NCI-H748 (cell line): Measurements from ENCODE around the gene ADH1C.
"Not testable (repeated sequence)": the region's sequence is repeated elsewhere in the genome, so short reads cannot be mapped to it uniquely, and the experiment has no call there.

Experiments used
- DNase-seq: peaks from one replicate; lab custom pipeline; 2025; ENCODE audit not compliant: unreplicated experiment; lab: John Stamatoyannopoulos, UW

The ADH1C gene

GRCh38 chr4:99359480-99360204, 7.1 kb upstream of the ADH1C start:
- no peak for DNase-seq

- DNase-seq: no peak
These were observed 5.4 kb upstream of the ADH1C start for GRCh38 chr4:99357948-99358347.

- no peak for DNase-seq
These were observed 4.4 kb upstream of the ADH1C start for GRCh38 chr4:99356992-99357391.

- DNase-seq: not testable (repeated sequence)
These were observed 3.6 kb upstream of the ADH1C start for GRCh38 chr4:99356149-99356548.

- no peak for DNase-seq
These were observed 1.1 kb downstream of the ADH1C start for GRCh38 chr4:99351487-99351886.

GRCh38 chr4:99349338-99349737, 3.2 kb downstream of the ADH1C start:
- DNase-seq: no peak

- DNase-seq: not testable (repeated sequence)
These were observed 9.9 kb downstream of the ADH1C start for GRCh38 chr4:99342624-99343023.

- DNase-seq: no peak
These were observed 11.1 kb downstream of the ADH1C start for GRCh38 chr4:99341426-99341825.

- DNase-seq: no peak
These were observed 13.4 kb downstream of the ADH1C start for GRCh38 chr4:99339172-99339571.

- DNase-seq: no peak
These were observed 16.0 kb downstream of the ADH1C start for GRCh38 chr4:99336553-99336952.

GRCh38 chr4:99334880-99335279, 17.7 kb downstream of the ADH1C start:
- no peak for DNase-seq

GRCh38 chr4:99330648-99331047, 21.9 kb downstream of the ADH1C start:
- DNase-seq: no peak

- DNase-seq: no peak
These were observed 22.7 kb downstream of the ADH1C start for GRCh38 chr4:99329876-99330275.

- no peak for DNase-seq
These were observed 27.6 kb downstream of the ADH1C start for GRCh38 chr4:99324979-99325378.

- DNase-seq: no peak
These were observed 28.2 kb downstream of the ADH1C start for GRCh38 chr4:99324361-99324760.

- DNase-seq: no peak
These were observed 28.8 kb downstream of the ADH1C start for GRCh38 chr4:99323756-99324155.

- DNase-seq: no peak
These were observed 31.0 kb downstream of the ADH1C start, which contains the start of gene ADH1B for GRCh38 chr4:99321241-99322191. Gene ADH1B, minus strand, starts transcription at chr4:99321401. Its CDS starts 70 bp downstream, at chr4:99321331.

GRCh38 chr4:99317811-99318210, 34.7 kb downstream of the ADH1C start:
- not testable (repeated sequence) for DNase-seq

GRCh38 chr4:99317354-99317753, 35.2 kb downstream of the ADH1C start:
- no peak for DNase-seq

GRCh38 chr4:99315839-99316238, 36.7 kb downstream of the ADH1C start:
- no peak for DNase-seq

- DNase-seq: no peak
These were observed 38.3 kb downstream of the ADH1C start for GRCh38 chr4:99314211-99314610.

GRCh38 chr4:99310389-99310788, 42.2 kb downstream of the ADH1C start:
- no peak for DNase-seq
